Esophagus muscularis mucosa (tissue), 3 donors: Measurements from ENCODE around the gene KCNAB3.

ENCODE experiments used
- POLR2A ChIP-seq: fragments of 450-650 bp; IDR thresholded peaks from one replicate; pipeline ENCODE4 v1.6.1; 2017; ENCODE audit warnings: antibody characterized with exemption, moderate library complexity, mild to moderate bottlenecking, low read depth
- POLR2AphosphoS5 ChIP-seq, 2 donors: sonication (generic); formaldehyde crosslinking; IDR thresholded peaks; one replicate each; pipeline ENCODE4 v1.6.1; 2017; ENCODE audit warnings: antibody characterized with exemption in 2 of 2
- TF ChIP-seq, protein P1 (sequence below), 3 experiments: fragments of 200-600 bp in 2 of 3; fragments of 450-650 bp in 1 of 3; sonication (generic) in 2 of 3; IDR thresholded peaks; one replicate each; pipeline ENCODE4 v1.5.1; 2017 to 2019; ENCODE audit warnings: antibody characterized with exemption in 3 of 3, mild to moderate bottlenecking in 2 of 3, moderate library complexity in 1 of 3

DNA sequence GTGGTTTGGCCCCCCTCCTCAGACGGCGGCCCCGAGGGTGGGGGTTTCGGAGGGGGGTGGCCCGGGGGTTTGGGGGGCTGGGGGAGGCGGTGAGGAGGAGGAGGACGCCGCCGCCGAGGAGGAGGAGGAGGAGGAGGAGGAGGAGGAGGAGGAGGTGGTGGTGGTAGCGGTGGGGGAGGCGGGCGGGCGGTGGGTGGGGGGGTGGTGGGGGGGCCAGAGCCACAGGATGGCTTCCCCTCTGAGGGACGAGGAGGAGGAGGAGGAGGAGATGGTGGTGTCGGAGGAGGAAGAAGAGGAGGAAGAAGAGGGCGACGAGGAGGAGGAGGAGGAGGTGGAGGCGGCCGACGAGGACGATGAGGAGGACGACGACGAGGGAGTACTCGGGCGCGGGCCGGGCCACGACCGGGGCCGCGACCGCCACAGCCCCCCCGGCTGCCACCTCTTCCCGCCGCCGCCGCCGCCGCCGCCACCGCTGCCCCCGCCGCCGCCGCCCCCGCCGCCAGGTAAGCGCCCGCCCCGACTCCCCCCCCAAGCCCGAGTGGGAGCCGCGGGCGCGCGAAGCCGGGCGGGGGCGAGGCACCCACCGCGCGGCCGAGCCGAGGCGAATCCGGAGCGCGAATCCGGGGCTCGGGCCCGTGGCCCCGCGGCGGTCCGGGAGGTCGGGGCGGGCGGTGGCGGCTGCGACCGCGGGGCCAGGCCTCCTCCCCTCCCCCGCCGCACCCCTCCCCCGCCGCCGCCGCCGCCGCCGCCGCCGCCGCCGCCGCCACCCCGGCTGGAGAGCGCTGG lies 44.9 kb downstream of the KCNAB3 start:
- no peak for TF ChIP-seq POLR2A
- TF ChIP-seq, protein P1, sequence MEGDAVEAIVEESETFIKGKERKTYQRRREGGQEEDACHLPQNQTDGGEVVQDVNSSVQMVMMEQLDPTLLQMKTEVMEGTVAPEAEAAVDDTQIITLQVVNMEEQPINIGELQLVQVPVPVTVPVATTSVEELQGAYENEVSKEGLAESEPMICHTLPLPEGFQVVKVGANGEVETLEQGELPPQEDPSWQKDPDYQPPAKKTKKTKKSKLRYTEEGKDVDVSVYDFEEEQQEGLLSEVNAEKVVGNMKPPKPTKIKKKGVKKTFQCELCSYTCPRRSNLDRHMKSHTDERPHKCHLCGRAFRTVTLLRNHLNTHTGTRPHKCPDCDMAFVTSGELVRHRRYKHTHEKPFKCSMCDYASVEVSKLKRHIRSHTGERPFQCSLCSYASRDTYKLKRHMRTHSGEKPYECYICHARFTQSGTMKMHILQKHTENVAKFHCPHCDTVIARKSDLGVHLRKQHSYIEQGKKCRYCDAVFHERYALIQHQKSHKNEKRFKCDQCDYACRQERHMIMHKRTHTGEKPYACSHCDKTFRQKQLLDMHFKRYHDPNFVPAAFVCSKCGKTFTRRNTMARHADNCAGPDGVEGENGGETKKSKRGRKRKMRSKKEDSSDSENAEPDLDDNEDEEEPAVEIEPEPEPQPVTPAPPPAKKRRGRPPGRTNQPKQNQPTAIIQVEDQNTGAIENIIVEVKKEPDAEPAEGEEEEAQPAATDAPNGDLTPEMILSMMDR (IDR thresholded peaks at IDR 0.05), result no peak
- TF ChIP-seq POLR2AphosphoS5 (IDR thresholded peaks at IDR 0.05), result no peak
